GM23338 (cell line): ENCODE results near the gene AGBL4. TPM values are rescaled to one million over a fixed set of nuclear protein-coding genes. Genes with fewer than 3 reads are reported as not detected.

Source experiments
- ATAC-seq: fragments of 200-7000 bp; cut with Tn5 transposase; 3 replicates; pipeline ENCODE4 v1.9.1; 2020
- DNase-seq: peaks from one replicate; pipeline ENCODE4 v3.0.0-alpha.2; 2015; ENCODE audit warnings: low spot score
- H2AFZ ChIP-seq: fragments of 200-600 bp; sonication (generic); 2 replicates; pipeline ENCODE4 v1.8.0; 2016; ENCODE audit warnings: antibody characterized with exemption, mild to moderate bottlenecking, moderate library complexity
- H3F3A ChIP-seq: fragments of 200-600 bp; sonication (generic); replicated peaks from 2 replicates; pipeline ENCODE4 v1.8.0; 2017; ENCODE audit warnings: antibody characterized with exemption, mixed run types, low read depth
- H3K27ac ChIP-seq: fragments of 200-600 bp; sonication (generic); 2 replicates; pipeline ENCODE4 v1.6.1; 2016; ENCODE audit warnings: low read depth
- H3K27me3 ChIP-seq: fragments of 200-600 bp; sonication (generic); 2 replicates; pipeline ENCODE4 v1.8.0; 2016; ENCODE audit warnings: mild to moderate bottlenecking, mixed run types, moderate library complexity; ENCODE audit not compliant: insufficient read depth
- H3K36me3 ChIP-seq: fragments of 200-600 bp; sonication (generic); 2 replicates; pipeline ENCODE4 v1.8.0; 2016; ENCODE audit warnings: mild to moderate bottlenecking; ENCODE audit not compliant: insufficient read depth
- H3K4me1 ChIP-seq: fragments of 200-600 bp; sonication (generic); 2 replicates; pipeline ENCODE4 v1.8.0; 2016; ENCODE audit warnings: mild to moderate bottlenecking, moderate library complexity; ENCODE audit not compliant: insufficient read depth
- H3K4me2 ChIP-seq: fragments of 200-600 bp; sonication (generic); 2 replicates; pipeline ENCODE4 v1.7.1; 2017; ENCODE audit warnings: mixed run types
- H3K4me3 ChIP-seq: fragments of 200-600 bp; sonication (generic); 2 replicates; pipeline ENCODE4 v1.6.1; 2016; ENCODE audit warnings: mixed run types
- H3K79me2 ChIP-seq: fragments of 200-600 bp; sonication (generic); replicated peaks from 2 replicates; pipeline ENCODE4 v1.8.0; 2017; ENCODE audit warnings: mild to moderate bottlenecking; ENCODE audit not compliant: insufficient read depth
- H3K9me2 ChIP-seq: fragments of 200-600 bp; sonication (generic); 2 replicates; pipeline ENCODE4 v1.8.0; 2017; ENCODE audit not compliant: insufficient read depth
- H4K20me1 ChIP-seq: fragments of 200-600 bp; sonication (generic); replicated peaks from 2 replicates; pipeline ENCODE4 v1.8.0; 2017; ENCODE audit warnings: mild to moderate bottlenecking; ENCODE audit not compliant: insufficient read depth
- H3K27ac Mint-ChIP-seq: 2 replicates; pipeline ENCODE4 v1.8.0; 2020; ENCODE audit warnings: inconsistent platforms, mild to moderate bottlenecking, moderate library complexity, mixed read lengths
- H3K27me3 Mint-ChIP-seq: 3 replicates; pipeline ENCODE4 v1.8.0; 2022; ENCODE audit warnings: low read depth, mild to moderate bottlenecking, moderate library complexity, mixed read lengths, inconsistent platforms; ENCODE audit not compliant: insufficient read depth, poor library complexity
- H3K36me3 Mint-ChIP-seq: 3 replicates; pipeline ENCODE4 v1.8.0; 2021; ENCODE audit warnings: low read depth, mild to moderate bottlenecking, inconsistent platforms, moderate library complexity, mixed read lengths
- H3K4me1 Mint-ChIP-seq: 3 replicates; pipeline ENCODE4 v1.8.0; 2020; ENCODE audit warnings: mild to moderate bottlenecking, inconsistent platforms, mixed read lengths
- H3K4me3 Mint-ChIP-seq: 3 replicates; pipeline ENCODE4 v1.8.0; 2021; ENCODE audit warnings: moderate library complexity, mild to moderate bottlenecking, inconsistent platforms, mixed read lengths
- H3K9me3 Mint-ChIP-seq: 3 replicates; pipeline ENCODE4 v1.8.0; 2020; ENCODE audit warnings: moderate library complexity, mild to moderate bottlenecking, inconsistent platforms, mixed read lengths
- CREB1 ChIP-seq: fragments of 250-450 bp; sonication (Bioruptor Pico); IDR thresholded peaks from 2 replicates; pipeline ENCODE4 v1.5.0; 2020; ENCODE audit warnings: low read depth, mild to moderate bottlenecking, moderate library complexity
- CTCF ChIP-seq, 2 experiments: fragments of 200-600 bp in 1 of 2; sonication (generic) in 1 of 2; conservative IDR thresholded peaks; 2 replicates each; pipeline versions ENCODE4 v1.5.1 to v1.6.1; 2016 to 2017; ENCODE audit warnings: antibody characterized with exemption in 2 of 2, low read depth in 2 of 2, mild to moderate bottlenecking in 2 of 2, moderate library complexity in 1 of 2
- ETS1 ChIP-seq: IDR thresholded peaks from 2 replicates; pipeline ENCODE4 v1.6.1; 2016; ENCODE audit warnings: antibody characterized with exemption
- EZH2 ChIP-seq: fragments of 200-600 bp; sonication (generic); IDR thresholded peaks from one replicate; pipeline ENCODE4 v1.8.0; 2017; ENCODE audit warnings: antibody characterized with exemption, mild to moderate bottlenecking, low read depth; ENCODE audit not compliant: unreplicated experiment
- EZH2phosphoT487 ChIP-seq: fragments of 200-600 bp; sonication (generic); IDR thresholded peaks from one replicate; pipeline ENCODE4 v1.8.1; 2018; ENCODE audit warnings: antibody characterized with exemption; ENCODE audit not compliant: unreplicated experiment
- JUNB ChIP-seq: IDR thresholded peaks from one replicate; pipeline ENCODE4 v1.6.1; 2016; ENCODE audit warnings: antibody characterized with exemption; ENCODE audit not compliant: unreplicated experiment
- NANOG ChIP-seq: IDR thresholded peaks from 2 replicates; pipeline ENCODE4 v1.6.1; 2016; ENCODE audit warnings: antibody characterized with exemption, borderline replicate concordance
- POLR2AphosphoS5 ChIP-seq: IDR thresholded peaks from 2 replicates; pipeline ENCODE4 v1.6.1; 2016; ENCODE audit warnings: antibody characterized with exemption, low read depth
- REST ChIP-seq: IDR thresholded peaks from one replicate; pipeline ENCODE4 v1.6.1; 2018; ENCODE audit warnings: antibody characterized with exemption; ENCODE audit not compliant: unreplicated experiment
- STAT1 ChIP-seq: IDR thresholded peaks from one replicate; pipeline ENCODE4 v1.6.1; 2016; ENCODE audit warnings: antibody characterized with exemption; ENCODE audit not compliant: unreplicated experiment
- ZNF114 ChIP-seq: fragments of 250-450 bp; sonication (Bioruptor Pico); IDR thresholded peaks from 2 replicates; pipeline ENCODE4 v1.5.0; 2020; ENCODE audit warnings: mild to moderate bottlenecking, moderate library complexity
- ZNF331 ChIP-seq: fragments of 250-450 bp; sonication (Bioruptor Pico); IDR thresholded peaks from 2 replicates; pipeline ENCODE4 v1.5.0; 2020; ENCODE audit warnings: low read depth, mild to moderate bottlenecking, moderate library complexity
- ZNF462 ChIP-seq: fragments of 250-450 bp; sonication (Bioruptor Pico); IDR thresholded peaks from 2 replicates; pipeline ENCODE4 v1.5.0; 2020; ENCODE audit warnings: mild to moderate bottlenecking, moderate library complexity
- polyA plus RNA-seq: library from polyadenylated mRNA; unstranded; fragments of >200 nt; fragmentation: Nextera tagmentation; extraction: Ambion mirVana; gene quantifications from 2 replicates; pipeline ENCODE4 v1.2.1, GENCODE V29; 2016
- total RNA-seq: library from RNA; depleted of rRNA; stranded (reverse); fragments of >200 nt; shearing (Covaris generic); gene quantifications from 2 replicates; pipeline ENCODE4 v1.2.3, GENCODE V29; 2014

The AGBL4 gene
- total and polyA plus RNA-seq, 2 experiments from 2014 or later, result 0.91 to 1.5 TPM

DNA sequence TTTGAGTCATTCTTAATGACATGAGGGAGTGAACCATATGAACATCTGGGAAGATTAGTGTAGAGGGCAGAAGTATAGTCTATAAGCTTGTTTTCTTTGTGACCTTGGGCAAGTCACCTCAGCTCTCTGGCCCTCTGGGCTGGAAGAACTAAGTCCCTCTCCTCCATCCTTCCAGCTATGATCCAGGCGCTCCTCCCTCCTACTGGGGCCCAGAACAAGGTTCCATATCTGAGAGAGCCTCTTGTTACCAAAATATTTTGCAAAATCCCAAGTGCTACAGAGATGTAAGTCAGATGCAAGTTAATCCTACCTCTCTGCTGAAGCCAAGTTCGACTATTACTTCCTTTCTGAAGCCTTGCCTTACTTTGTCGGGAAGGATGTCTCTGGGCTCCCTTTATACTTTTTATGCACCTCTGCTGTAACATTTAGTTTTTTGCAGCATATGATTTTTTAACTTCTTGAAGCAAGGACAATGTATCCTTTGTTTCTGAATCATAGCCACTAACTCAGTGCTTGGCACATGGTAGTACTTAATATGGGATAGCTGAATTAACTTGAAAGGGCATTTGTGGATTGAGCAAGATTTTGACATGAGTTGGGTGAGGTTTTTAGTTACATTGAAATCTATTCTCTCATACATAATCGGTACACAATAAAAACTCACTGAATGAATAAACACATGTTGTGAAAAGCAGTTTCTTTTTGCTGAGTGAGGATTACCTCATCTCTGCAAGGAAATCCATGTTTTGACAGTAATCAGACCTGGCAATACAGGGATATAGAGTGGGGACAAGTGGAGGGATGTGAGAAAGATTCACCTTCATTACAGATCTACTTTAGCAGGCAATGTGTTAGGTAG, 1192.4 kb downstream of the AGBL4 start:
- Mint-ChIP-seq H3K9me3 (no peaks in the 10 kb centered on the region), H3K27me3 (no peaks in the 10 kb centered on the region), H3K36me3 (no peaks in the 10 kb centered on the region), H3K4me1 (no peaks in the 10 kb centered on the region), H3K4me3 (no peak overlapping the region), H3K27ac (no peak overlapping the region)
- no peak overlapping the region for H3K4me2 ChIP-seq
- no peaks in the 10 kb centered on the region for H4K20me1 ChIP-seq
- H3K79me2 ChIP-seq, result no peaks in the 10 kb centered on the region
- DNase-seq, result no peak
- no peak overlapping the region for H2AFZ ChIP-seq
- H3K9me2 ChIP-seq, result no peaks in the 10 kb centered on the region
- no peaks in the 10 kb centered on the region for H3K27me3 ChIP-seq
- no peaks in the 10 kb centered on the region for H3F3A ChIP-seq
- no peak for ATAC-seq
- TF ChIP-seq REST, result no peak
- TF ChIP-seq CREB1 (CRISPR knock-in tag), result no peak
- no peak for TF ChIP-seq ZNF462 (CRISPR knock-in tag)
- TF ChIP-seq ZNF114 (CRISPR knock-in tag), result no peak
- TF ChIP-seq EZH2phosphoT487, result no peak
- TF ChIP-seq ZNF331, result no peak
- no peak for TF ChIP-seq CTCF (conservative IDR thresholded peaks at IDR 0.05; ENCODE audit: low read depth in 2 of 2)
- no peak for TF ChIP-seq NANOG
- no peak for TF ChIP-seq EZH2
- TF ChIP-seq POLR2AphosphoS5, result no peak
- no peak for TF ChIP-seq ETS1
- no peak for TF ChIP-seq JUNB
- TF ChIP-seq STAT1, result no peak
- no peaks in the 10 kb centered on the region for H3K4me1 ChIP-seq
- no peak overlapping the region for H3K27ac ChIP-seq
- no peaks in the 10 kb centered on the region for H3K36me3 ChIP-seq
- no peak overlapping the region for H3K4me3 ChIP-seq
